Esophagus squamous epithelium (tissue), 4 donors: ENCODE data around the gene DTX3.

Experiments used
- CTCF ChIP-seq, 6 experiments: fragments of 450-650 bp in 4 of 6; fragments of 200-600 bp in 2 of 6; sonication (generic) in 2 of 6; IDR thresholded peaks; one replicate each; pipeline ENCODE4 v1.5.1; 2016 to 2019; ENCODE audit warnings: antibody characterized with exemption in 6 of 6, mild to moderate bottlenecking in 4 of 6, moderate library complexity in 4 of 6
- POLR2A ChIP-seq, 4 donors: fragments of 450-650 bp; IDR thresholded peaks; one replicate each; pipeline ENCODE4 v1.6.1; 2017; ENCODE audit warnings: antibody characterized with exemption in 4 of 4, mild to moderate bottlenecking in 4 of 4, moderate library complexity in 3 of 4

DNA sequence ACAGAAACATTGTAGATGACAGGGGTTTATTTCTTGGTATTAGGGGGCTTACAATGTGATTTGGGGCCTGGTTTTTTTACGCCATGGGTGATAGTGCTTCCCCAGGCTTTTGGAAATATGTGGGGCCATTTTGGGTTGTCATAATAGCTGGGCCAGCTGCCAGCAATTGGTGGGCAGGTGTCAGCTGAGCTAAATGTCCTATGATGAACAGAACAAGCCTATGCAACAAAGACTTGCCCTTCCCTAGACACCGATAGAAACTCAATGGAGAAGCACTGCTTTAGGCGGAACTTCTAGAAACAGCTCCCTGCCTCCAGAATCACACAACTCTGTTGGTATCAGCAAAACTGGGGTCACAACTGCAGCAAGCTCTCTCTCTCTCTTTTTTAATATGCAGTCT is 33.5 kb downstream of the DTX3 start:
- TF ChIP-seq POLR2A (IDR thresholded peaks at IDR 0.05): no peak
- TF ChIP-seq CTCF (IDR thresholded peaks at IDR 0.05): no peak
